Endometrium (tissue), 2 donors: Measurements from ENCODE around the gene IPO7.
"Not testable (repeated sequence)": the region's sequence is repeated elsewhere in the genome, so short reads cannot be mapped to it uniquely, and the experiment has no call there.

Source experiments
- FAIRE-seq: peaks from 2 replicates; lab custom pipeline; 2012; peaks lifted over from hg19 to GRCh38; lab: Jason Lieb, UNC
- donor health status: control.
- donor health status: control.

Gene IPO7

DNA sequence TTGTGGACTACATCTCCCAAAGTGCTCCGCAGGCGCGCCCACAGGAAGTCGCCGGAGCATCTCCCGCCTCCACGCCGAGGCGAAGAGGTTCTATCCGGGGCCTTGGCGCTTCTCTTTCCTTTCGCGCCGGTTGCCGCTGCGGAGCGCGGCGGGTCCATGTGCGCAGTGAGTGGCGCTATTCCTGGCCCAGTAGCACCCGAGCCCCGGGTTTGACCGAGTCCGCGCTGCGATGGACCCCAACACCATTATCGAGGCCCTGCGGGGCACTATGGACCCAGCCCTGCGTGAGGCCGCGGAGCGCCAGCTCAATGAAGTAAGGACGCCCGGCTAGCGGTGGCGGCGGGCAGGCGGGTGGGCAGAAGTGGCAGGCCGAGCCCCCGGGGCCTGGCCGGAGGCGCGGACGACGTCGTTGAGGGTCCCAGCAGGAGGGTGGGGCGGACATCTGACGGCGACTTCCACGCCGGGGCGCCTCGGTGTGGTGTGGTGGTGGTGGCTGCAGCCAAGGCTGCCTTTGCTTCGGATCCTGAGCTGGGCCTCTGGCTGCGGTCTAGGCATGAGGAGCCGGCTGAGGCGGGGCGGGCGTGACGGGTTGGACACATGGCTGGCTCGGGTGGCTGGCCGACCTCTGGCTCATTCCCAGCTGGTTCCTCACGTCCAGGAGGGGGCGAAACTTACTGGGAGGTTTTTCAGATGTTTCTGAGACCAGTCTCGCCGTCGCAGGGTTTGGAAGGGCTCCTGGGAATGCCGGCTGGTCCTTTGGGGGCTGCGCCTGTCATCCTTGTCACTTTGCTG lies at the start of gene IPO7:
IPO7 (plus strand) TSS at position 118 of the 792 bp plus-strand sequence; CDS start at position 230, 112 bp downstream.
- FAIRE-seq: no peak

- no peak for FAIRE-seq
Measured at GRCh38 chr11:9341638-9342178, 42.7 kb upstream of the IPO7 start.

- FAIRE-seq: no peak
Measured at GRCh38 chr11:9344061-9344680, 40.3 kb upstream of the IPO7 start.

GRCh38 chr11:9347100-9347499 lies 37.4 kb upstream of the IPO7 start:
- no peak for FAIRE-seq

DNA sequence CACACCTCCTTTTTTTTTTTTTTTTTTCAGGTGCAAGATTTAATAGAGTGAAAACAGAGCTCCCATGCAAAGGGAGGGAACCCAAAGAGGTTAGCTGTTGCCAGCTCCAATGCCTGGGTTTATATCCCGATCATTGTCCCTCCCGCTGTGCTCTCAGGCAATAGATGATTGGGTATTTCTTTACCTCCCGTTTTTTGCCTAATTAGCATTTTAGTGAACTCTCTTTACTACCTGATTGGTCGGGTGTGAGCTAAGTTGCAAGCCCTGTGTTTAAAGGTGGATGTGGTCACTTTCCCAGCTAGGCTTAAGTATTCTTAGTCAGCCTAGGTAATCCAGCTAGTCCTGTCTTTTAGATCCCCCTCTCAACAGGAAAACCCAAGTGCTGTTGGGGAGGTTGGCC lies 36.7 kb upstream of the IPO7 start:
- not testable (repeated sequence) for FAIRE-seq

DNA sequence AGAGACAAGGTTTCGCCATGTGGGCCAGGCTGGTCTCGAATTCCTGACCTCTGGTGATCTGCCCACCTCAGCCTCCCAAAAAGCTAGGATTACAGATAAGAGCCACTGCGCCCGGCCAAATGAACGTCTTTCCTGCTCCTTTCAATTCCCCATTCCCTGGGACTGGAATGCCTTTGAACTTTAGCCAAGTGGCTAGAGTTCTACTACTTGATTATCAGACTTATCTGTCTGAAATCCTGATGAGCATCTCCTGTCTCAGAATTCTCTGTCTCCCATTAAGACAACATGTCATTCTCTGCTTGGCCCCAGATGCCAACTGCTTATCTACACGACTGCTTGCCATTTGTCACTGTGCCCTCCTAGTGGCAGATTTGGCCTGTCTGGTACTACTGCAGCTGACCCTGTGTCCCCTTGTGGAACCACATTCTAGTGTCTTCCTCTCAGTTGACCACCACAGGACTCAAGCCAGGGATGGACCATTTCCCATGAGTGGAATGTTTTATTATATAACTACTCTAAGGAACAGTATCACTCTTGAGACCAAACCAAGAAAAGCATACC lies 33.1 kb upstream of the IPO7 start:
- FAIRE-seq: no peak

- FAIRE-seq: no peak
Measured at GRCh38 chr11:9357041-9357440, 27.4 kb upstream of the IPO7 start.

DNA sequence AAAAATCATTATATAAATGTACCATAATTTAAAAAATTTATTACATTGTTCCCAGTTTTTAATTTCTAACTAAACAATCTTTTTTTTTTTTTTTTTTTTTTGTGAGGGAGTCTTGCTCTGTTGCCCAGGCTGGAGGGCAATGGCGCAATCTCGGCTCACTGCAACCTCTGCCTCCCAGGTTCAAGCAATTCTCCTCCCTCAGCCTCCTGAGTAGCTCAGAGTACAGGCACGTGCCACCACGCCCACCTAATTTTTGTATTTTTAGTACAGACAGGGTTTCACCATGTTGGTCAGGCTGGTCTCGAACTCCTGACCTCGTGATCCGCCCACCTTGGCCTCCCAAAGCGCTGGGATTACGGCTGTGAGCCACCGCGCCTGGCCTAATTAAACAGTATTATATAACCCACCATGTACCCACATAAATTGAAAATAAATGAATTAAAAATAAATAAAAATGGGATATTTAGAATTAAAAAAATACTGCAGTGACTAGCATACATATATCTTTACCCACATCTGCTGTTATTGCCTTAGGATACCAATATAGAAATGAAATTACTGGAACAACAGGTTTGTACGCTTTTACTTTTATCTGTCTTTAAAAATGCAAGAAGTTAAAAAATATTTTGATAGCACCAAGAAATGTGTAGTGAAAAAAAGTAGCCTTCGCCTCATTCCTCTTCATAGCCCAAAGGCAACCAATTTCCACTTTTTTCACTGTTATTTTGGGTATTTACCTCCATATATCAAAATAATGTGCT lies 23.4 kb upstream of the IPO7 start:
- FAIRE-seq: not testable (repeated sequence)

GRCh38 chr11:9362393-9362863 lies 22.0 kb upstream of the IPO7 start:
- FAIRE-seq: no peak

DNA sequence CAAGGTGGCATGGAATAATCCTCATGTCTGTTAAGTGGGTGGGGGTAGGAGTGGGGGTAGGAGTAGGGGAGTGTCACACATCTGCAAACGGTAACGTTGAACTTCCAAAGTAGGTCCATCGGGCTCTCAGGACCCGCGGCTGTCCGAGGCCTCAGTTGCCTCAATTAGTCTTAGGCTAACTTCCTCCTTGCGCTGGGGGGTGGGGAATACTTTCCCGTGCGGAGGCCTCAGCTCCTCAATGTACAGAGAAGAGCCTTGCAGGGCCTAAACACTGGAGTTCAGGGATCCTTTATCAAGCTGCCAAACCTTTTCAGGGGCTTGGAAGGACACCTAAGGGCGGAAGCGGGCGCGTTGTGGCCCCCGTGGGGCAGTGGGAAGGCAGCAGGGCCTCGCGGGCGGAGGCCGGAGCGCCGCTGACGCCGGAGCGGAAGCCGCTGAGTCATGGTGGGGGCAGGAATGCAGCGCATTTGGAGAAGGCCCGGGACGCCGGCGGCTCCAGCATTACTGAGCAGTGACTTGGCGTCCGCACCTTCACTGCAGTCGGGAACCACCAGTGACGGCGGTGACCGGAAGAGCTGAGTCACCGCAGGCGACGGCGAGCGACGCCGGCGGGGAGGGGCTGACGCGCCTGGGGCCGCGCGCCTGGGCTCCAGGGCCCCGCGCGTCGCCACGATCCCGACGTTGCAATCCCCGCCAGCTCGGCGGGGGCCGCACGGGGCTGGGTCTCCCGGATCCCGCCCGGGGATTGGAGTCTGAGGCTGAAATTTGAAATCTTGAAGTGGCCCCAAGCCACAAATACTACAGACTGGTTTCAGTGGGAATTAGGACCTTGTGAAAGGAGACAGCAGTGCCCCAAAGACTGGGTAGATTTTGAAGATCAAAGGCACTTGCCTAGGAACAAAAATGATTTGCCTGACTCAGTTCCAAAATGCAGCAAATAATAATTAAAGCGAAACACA lies 20.2 kb upstream of the IPO7 start:
- no peak for FAIRE-seq

DNA sequence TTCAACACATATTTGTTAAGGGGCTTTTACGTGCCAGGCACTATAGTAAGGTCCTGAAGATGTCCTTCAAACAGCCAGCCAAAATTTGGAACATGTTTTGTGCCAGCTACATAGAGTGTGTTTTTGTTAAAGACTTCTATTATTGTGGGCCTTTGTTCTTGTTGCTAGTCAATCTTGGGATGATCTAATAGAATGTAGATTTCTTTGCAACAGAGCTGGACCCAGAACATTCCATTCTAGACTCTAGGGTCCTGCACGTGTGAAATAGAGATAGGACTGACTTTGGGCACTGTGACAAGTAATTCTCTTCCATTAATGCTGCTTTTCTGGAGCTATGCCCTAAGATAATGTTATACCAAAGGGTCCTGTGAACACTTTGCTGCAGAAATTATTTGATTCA lies 16.9 kb upstream of the IPO7 start:
- FAIRE-seq: no peak

DNA sequence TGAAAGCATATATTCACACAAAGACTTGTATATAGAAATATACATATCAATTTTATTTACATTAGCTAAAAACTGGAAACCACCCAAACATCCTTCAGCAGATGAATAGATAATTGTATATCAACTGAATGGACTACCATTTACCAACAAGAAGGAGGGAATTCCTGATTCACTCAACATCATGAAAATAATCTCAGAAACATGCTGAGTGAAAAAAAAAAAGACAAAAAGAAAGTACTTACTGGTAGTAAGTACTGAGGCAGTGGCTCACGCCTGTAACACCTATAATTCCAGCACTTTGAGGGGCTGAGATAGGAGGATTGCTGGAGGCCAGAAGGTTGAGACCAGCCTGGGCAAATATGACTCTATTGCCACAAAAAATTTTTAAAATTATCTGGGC lies 7.4 kb upstream of the IPO7 start:
- FAIRE-seq: no peak

- no peak for FAIRE-seq
Measured at GRCh38 chr11:9379041-9379440, 5.4 kb upstream of the IPO7 start.

DNA sequence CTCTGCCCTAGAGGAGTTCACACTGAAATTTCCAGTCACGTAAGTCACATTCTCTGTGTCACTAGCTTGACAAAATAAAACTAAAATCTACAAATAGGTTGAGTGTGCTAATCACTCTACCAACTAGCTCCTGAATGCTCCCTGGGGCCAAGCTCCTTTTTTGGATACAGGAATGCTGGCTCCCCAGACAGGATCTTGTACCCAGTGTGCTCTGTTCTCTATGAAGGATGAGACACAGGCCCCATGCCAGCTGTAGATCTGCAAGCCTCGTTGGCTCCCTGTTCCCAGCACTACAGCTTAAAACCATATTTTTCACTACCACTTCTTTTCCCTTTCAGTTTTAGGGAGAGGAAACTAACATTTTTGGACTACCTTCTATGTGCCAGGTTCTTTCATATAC lies 3.7 kb upstream of the IPO7 start:
- FAIRE-seq: no peak

- no peak for FAIRE-seq
Measured at GRCh38 chr11:9385327-9385899, 961 bp downstream of the IPO7 start.

GRCh38 chr11:9386086-9386485 lies 1.6 kb downstream of the IPO7 start:
- no peak for FAIRE-seq

DNA sequence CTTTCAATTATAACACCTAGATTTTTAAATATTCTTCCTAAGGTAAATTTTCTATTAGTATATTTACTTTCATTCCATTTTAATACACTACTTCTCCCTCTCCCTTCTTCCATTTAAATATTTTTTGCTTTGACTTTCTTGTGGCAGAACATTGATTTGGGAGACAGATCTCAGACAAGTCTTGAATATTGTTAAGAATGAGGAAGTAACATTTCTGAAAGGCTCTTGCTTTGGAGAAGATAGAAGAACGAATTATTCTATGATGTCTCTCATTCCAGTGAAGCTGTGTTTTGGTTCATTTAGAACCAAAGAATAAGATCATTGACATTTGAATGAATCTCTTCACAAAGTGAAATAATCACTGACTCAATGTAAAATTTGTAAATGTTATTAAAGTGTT lies 2.4 kb downstream of the IPO7 start:
- FAIRE-seq: no peak

GRCh38 chr11:9396310-9396709 lies 11.9 kb downstream of the IPO7 start:
- no peak for FAIRE-seq

GRCh38 chr11:9396752-9397151 lies 12.3 kb downstream of the IPO7 start:
- FAIRE-seq: no peak

DNA sequence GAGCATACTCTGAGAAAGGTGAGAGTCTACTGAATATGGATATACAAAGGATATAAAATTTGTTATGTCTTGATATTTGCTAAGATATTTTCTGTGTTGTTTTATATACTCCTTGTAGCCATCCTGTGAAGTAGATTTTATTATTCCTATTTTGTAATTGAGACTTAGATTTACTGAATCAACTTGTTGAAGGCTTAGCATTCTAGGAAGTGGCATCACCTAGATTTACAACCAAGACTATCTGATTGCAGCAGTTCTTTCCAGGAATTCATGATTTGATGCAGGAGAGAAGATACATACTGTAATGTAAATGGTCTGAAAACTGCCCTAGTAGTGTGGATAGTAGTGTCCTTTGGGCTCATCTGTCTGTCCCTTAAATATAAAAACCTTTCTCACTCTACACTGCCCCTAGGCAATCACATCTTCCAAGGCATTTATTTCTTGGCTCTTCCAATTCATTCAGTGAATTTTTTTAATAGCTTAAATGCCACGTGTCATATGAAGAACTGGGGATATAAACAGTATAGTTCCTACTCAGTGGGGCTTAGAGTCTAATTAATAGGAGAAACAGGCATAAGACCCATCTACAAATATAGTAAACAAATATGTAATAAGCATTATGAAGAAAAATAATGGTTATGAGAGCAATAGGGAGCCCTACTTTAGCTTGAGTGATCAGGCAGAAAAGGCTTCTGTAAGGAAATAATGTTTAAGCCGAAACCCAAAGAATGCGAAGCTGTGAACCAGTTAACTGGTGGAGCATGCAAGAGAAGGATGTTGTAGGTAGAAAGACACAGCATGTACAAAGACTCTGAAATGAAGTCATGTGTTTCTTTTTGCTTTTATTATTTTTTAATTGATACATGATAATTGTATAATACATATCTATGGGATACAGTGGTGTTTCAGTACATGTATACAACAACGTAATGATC lies 13.6 kb downstream of the IPO7 start:
- no peak for FAIRE-seq
